Uterus (tissue), 2 donors: ENCODE results near the gene KREMEN1.
A peak's percentile ranks its signal among the peaks of the same experiment; 100 is the strongest.

Experiments used
- POLR2A ChIP-seq, 2 donors: fragments of 450-650 bp; IDR thresholded peaks; one replicate each; pipeline ENCODE4 v1.6.1; 2016; ENCODE audit warnings: antibody characterized with exemption in 2 of 2, mild to moderate bottlenecking in 1 of 2, moderate library complexity in 1 of 2
- TF ChIP-seq, protein P1 (sequence below), 4 experiments: fragments of 200-600 bp in 2 of 4; fragments of 450-650 bp in 2 of 4; sonication (generic) in 2 of 4; IDR thresholded peaks; one replicate each; pipeline ENCODE4 v1.5.1; 2016 to 2019; ENCODE audit warnings: antibody characterized with exemption in 4 of 4, mild to moderate bottlenecking in 2 of 4, moderate library complexity in 1 of 4

DNA sequence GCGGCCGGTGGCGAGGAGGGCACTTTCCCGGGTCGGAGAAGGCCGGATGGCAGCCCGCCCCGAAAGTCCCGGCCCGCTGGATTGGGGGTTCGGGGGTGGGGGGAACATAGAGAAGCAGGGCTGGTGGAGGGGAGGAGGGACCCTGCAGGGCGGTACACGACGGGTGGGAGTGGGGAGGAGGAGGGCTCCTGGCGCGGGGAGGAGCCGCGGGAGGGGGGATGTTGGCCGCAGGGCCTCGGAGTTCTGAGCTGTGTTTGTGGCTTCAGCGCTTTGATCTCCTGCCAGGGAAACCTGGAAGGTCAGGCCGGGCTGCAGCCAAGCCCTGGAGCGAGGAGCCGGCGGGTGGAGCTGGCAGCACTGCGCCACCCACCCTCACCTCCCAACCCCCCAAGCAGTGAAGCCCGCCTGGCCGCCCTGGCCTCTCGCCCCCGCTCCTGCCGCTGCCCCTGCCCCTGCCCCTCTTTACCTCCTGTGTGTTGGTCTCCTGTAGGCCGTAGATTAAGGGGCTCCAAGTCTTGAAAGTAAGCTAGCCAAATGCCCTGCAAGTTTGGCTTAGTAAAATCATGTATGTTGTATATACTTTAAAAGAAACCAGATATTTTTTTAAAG, 42.1 kb upstream of the KREMEN1 start:
- TF ChIP-seq, protein P1, sequence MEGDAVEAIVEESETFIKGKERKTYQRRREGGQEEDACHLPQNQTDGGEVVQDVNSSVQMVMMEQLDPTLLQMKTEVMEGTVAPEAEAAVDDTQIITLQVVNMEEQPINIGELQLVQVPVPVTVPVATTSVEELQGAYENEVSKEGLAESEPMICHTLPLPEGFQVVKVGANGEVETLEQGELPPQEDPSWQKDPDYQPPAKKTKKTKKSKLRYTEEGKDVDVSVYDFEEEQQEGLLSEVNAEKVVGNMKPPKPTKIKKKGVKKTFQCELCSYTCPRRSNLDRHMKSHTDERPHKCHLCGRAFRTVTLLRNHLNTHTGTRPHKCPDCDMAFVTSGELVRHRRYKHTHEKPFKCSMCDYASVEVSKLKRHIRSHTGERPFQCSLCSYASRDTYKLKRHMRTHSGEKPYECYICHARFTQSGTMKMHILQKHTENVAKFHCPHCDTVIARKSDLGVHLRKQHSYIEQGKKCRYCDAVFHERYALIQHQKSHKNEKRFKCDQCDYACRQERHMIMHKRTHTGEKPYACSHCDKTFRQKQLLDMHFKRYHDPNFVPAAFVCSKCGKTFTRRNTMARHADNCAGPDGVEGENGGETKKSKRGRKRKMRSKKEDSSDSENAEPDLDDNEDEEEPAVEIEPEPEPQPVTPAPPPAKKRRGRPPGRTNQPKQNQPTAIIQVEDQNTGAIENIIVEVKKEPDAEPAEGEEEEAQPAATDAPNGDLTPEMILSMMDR (IDR thresholded peaks at IDR 0.05) = no peak
- TF ChIP-seq POLR2A (IDR thresholded peaks at IDR 0.05) = peak in 1 of 2 donors; percentile 41
